GM18870 (cell line): ENCODE measurements around the gene PTPRCAP.
"Not testable (repeated sequence)": the region's sequence is repeated elsewhere in the genome, so short reads cannot be mapped to it uniquely, and the experiment has no call there.

Source experiments
- ATAC-seq: cut with Tn5 transposase; IDR thresholded peaks from one replicate; pipeline ENCODE4 v1.9.1; 2021; ENCODE audit warnings: moderate library complexity; ENCODE audit not compliant: unreplicated experiment

PTPRCAP gene

GRCh38 chr11:67410984-67411784 lies 26.3 kb downstream of the PTPRCAP start:
- no peak for ATAC-seq

GRCh38 chr11:67410369-67410831 lies 27.1 kb downstream of the PTPRCAP start:
- no peak for ATAC-seq

- no peak for ATAC-seq
Measured at GRCh38 chr11:67409781-67410368, 27.6 kb downstream of the PTPRCAP start.

- no peak for ATAC-seq
Measured at GRCh38 chr11:67409261-67409666, 28.2 kb downstream of the PTPRCAP start.

- ATAC-seq = no peak
Measured at GRCh38 chr11:67408437-67409200, 28.9 kb downstream of the PTPRCAP start.

GRCh38 chr11:67407688-67408163 lies 29.8 kb downstream of the PTPRCAP start:
- no peak for ATAC-seq

- ATAC-seq = no peak
Measured at GRCh38 chr11:67406969-67407687, 30.4 kb downstream of the PTPRCAP start.

GRCh38 chr11:67406420-67406968 lies 31.0 kb downstream of the PTPRCAP start:
- ATAC-seq = no peak

- ATAC-seq = no peak
Measured at GRCh38 chr11:67405688-67406339, 31.7 kb downstream of the PTPRCAP start.

- no peak for ATAC-seq
Measured at GRCh38 chr11:67405196-67405567, 32.3 kb downstream of the PTPRCAP start.

- ATAC-seq = no peak
Measured at GRCh38 chr11:67404515-67405195, 32.8 kb downstream of the PTPRCAP start.

GRCh38 chr11:67403085-67403484 lies 34.4 kb downstream of the PTPRCAP start:
- not testable (repeated sequence) for ATAC-seq

- not testable (repeated sequence) for ATAC-seq
Measured at GRCh38 chr11:67402192-67402839, 35.2 kb downstream of the PTPRCAP start.

GRCh38 chr11:67401495-67402191 lies 35.8 kb downstream of the PTPRCAP start, which contains the start of gene PPP1CA:
Gene PPP1CA, minus strand, starts transcription at chr11:67401858. Its CDS starts 76 bp downstream, at chr11:67401782.
- ATAC-seq = no peak

GRCh38 chr11:67400942-67401494 lies 36.5 kb downstream of the PTPRCAP start:
- ATAC-seq = no peak

- ATAC-seq = no peak
Measured at GRCh38 chr11:67400251-67400941, 37.1 kb downstream of the PTPRCAP start.
